Astrocyte (in vitro differentiated cells and primary cell): ENCODE measurements around the gene PROS1. TPM values are rescaled to one million over a fixed set of nuclear protein-coding genes. Genes with fewer than 3 reads are reported as not detected.

Source experiments
- DNase-seq: peaks from one replicate; pipeline ENCODE4 v3.0.0-alpha.2; 2010; ENCODE audit warnings: low read depth
- FAIRE-seq: peaks from 2 replicates; lab custom pipeline; 2011; peaks lifted over from hg19 to GRCh38; lab: Jason Lieb, UNC
- H2AFZ ChIP-seq: 2 replicates; pipeline ENCODE4 v1.6.0; 2012; ENCODE audit warnings: low read depth, low read length, inconsistent platforms
- H3K27ac ChIP-seq: 2 replicates; pipeline ENCODE4 v1.5.1; 2011; ENCODE audit warnings: low read depth, low read length, inconsistent platforms
- H3K27me3 ChIP-seq: 2 replicates; pipeline ENCODE4 v1.6.0; 2011; ENCODE audit warnings: low read length, inconsistent platforms; ENCODE audit not compliant: insufficient read depth
- H3K36me3 ChIP-seq: 2 replicates; pipeline ENCODE4 v1.5.1; 2011; ENCODE audit warnings: low read length, inconsistent platforms; ENCODE audit not compliant: insufficient read depth
- H3K4me1 ChIP-seq: 2 replicates; pipeline ENCODE4 v1.5.1; 2011; ENCODE audit warnings: low read length, inconsistent platforms; ENCODE audit not compliant: insufficient read depth
- H3K4me2 ChIP-seq: 2 replicates; pipeline ENCODE4 v1.6.0; 2012; ENCODE audit warnings: low read length, inconsistent platforms
- H3K4me3 ChIP-seq: 2 replicates; pipeline ENCODE4 v1.5.1; 2011; ENCODE audit warnings: low read depth, mild to moderate bottlenecking, low read length, inconsistent platforms; ENCODE audit not compliant: insufficient read depth
- H3K79me2 ChIP-seq: 2 replicates; pipeline ENCODE4 v1.6.0; 2012; ENCODE audit warnings: mild to moderate bottlenecking, low read length, inconsistent platforms; ENCODE audit not compliant: insufficient read depth
- H3K9ac ChIP-seq: 2 replicates; pipeline ENCODE4 v1.6.0; 2012; ENCODE audit warnings: mild to moderate bottlenecking, low read length, inconsistent platforms
- H3K9me3 ChIP-seq: 2 replicates; pipeline ENCODE4 v1.5.1; 2012; ENCODE audit warnings: low read depth, mild to moderate bottlenecking, low read length, inconsistent platforms; ENCODE audit not compliant: insufficient read depth
- H4K20me1 ChIP-seq: 2 replicates; pipeline ENCODE4 v1.6.0; 2012; ENCODE audit warnings: low read length, inconsistent platforms; ENCODE audit not compliant: insufficient read depth
- H3K27ac Mint-ChIP-seq: one replicate; pipeline ENCODE4 v1.8.0; 2021; ENCODE audit warnings: mild to moderate bottlenecking, mixed read lengths; ENCODE audit not compliant: unreplicated experiment
- H3K27me3 Mint-ChIP-seq: one replicate; pipeline ENCODE4 v1.8.0; 2021; ENCODE audit warnings: low read depth, mixed read lengths; ENCODE audit not compliant: unreplicated experiment
- H3K36me3 Mint-ChIP-seq: one replicate; pipeline ENCODE4 v1.8.0; 2021; ENCODE audit warnings: low read depth, mixed read lengths; ENCODE audit not compliant: unreplicated experiment
- H3K4me1 Mint-ChIP-seq: one replicate; pipeline ENCODE4 v1.8.0; 2021; ENCODE audit warnings: low read depth, mixed read lengths; ENCODE audit not compliant: unreplicated experiment
- H3K4me3 Mint-ChIP-seq: one replicate; pipeline ENCODE4 v1.8.0; 2021; ENCODE audit warnings: mild to moderate bottlenecking, moderate library complexity, mixed read lengths; ENCODE audit not compliant: unreplicated experiment
- H3K9me3 Mint-ChIP-seq: one replicate; pipeline ENCODE4 v1.8.0; 2021; ENCODE audit warnings: mild to moderate bottlenecking, mixed read lengths; ENCODE audit not compliant: unreplicated experiment
- EZH2 ChIP-seq: IDR thresholded peaks from 2 replicates; pipeline ENCODE4 v1.6.1; 2012; ENCODE audit warnings: mild to moderate bottlenecking, low read length, inconsistent platforms; ENCODE audit not compliant: insufficient read depth
- total RNA-seq: library from RNA; stranded (reverse); gene quantifications from 2 replicates; pipeline ENCODE4 v1.2.1, GENCODE V29; 2021
- TF ChIP-seq, protein P1 (sequence below): IDR thresholded peaks from 2 replicates; pipeline ENCODE4 v1.5.1; 2011; ENCODE audit warnings: low read depth, mild to moderate bottlenecking, inconsistent platforms, low read length, moderate library complexity; ENCODE audit not compliant: insufficient read depth

The PROS1 gene
- total RNA-seq, 1 donor from 2014 or later: 13.4 TPM

DNA sequence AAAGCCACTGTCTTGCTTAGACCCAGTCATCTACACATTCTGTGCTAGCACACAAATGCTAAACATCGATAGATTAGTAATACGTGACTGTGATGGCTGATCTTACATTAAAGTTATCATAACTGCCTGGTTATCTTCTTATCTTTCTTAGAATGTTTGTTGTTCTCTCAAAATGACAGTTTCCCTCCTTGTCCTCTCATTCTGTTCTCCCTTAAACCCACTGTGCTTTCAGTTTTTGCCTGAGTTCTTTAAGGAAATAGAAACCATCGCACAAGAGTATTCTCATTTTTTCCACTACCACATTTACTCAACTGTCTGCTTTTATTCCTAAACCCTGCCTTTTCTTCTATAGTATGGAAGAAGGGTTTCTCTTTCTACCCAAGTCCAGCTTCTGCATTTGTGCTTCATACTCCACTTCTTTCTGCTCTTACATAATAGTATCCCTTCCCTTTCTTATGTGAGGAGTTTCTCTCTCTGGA is 37.6 kb upstream of the PROS1 start:
- H3K27ac Mint-ChIP-seq: no peak overlapping the region
- H3K4me1 Mint-ChIP-seq: peaks cover 10% of the 10 kb centered on the region
- FAIRE-seq: no peak
- Histone ChIP-seq H4K20me1 (no peaks in the 10 kb centered on the region), H3K4me3 (no peak overlapping the region), H3K4me2 (no peak overlapping the region), H3K9me3 (no peaks in the 10 kb centered on the region), H3K27ac (no peak overlapping the region), H3K79me2 (no peaks in the 10 kb centered on the region), H3K4me1 (no peaks in the 10 kb centered on the region), H2AFZ (no peak overlapping the region), H3K27me3 (no peaks in the 10 kb centered on the region), H3K36me3 (no peaks in the 10 kb centered on the region), H3K9ac (no peak overlapping the region)
- no peaks in the 10 kb centered on the region for H3K27me3 Mint-ChIP-seq
- no peaks in the 10 kb centered on the region for H3K9me3 Mint-ChIP-seq
- no peak overlapping the region for H3K4me3 Mint-ChIP-seq
- DNase-seq: no peak
- peaks cover 4% of the 10 kb centered on the region for H3K36me3 Mint-ChIP-seq
- no peak for TF ChIP-seq EZH2
- TF ChIP-seq, protein P1, sequence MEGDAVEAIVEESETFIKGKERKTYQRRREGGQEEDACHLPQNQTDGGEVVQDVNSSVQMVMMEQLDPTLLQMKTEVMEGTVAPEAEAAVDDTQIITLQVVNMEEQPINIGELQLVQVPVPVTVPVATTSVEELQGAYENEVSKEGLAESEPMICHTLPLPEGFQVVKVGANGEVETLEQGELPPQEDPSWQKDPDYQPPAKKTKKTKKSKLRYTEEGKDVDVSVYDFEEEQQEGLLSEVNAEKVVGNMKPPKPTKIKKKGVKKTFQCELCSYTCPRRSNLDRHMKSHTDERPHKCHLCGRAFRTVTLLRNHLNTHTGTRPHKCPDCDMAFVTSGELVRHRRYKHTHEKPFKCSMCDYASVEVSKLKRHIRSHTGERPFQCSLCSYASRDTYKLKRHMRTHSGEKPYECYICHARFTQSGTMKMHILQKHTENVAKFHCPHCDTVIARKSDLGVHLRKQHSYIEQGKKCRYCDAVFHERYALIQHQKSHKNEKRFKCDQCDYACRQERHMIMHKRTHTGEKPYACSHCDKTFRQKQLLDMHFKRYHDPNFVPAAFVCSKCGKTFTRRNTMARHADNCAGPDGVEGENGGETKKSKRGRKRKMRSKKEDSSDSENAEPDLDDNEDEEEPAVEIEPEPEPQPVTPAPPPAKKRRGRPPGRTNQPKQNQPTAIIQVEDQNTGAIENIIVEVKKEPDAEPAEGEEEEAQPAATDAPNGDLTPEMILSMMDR: no peak

DNA sequence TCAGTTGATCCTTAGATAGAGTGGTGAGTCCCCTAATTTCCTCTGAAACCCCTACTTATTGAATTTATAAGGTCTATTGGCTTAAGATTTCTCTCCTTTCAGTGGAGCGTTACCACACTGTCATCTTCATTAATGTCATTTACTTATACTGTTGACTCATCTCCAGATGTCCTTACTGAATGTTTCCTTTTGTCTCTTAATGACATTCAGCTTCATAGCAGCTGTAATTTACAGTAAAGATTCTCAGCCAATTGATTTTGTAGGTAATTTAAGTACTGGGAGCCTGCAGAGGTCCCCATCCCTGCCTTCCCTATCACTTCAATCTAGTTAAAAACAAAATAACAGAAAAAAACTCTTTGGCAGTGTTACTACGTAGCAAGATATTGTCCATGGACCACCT is 35.9 kb upstream of the PROS1 start:
- no peak overlapping the region for H3K27ac Mint-ChIP-seq
- no peaks in the 10 kb centered on the region for H3K36me3 ChIP-seq
- no peak overlapping the region for H2AFZ ChIP-seq
- no peaks in the 10 kb centered on the region for H3K9me3 ChIP-seq
- no peak overlapping the region for H3K9ac ChIP-seq
- TF ChIP-seq, protein P1: no peak
- no peak for TF ChIP-seq EZH2
- H3K4me1 ChIP-seq: no peaks in the 10 kb centered on the region
- no peak for DNase-seq
- H3K4me3 ChIP-seq: no peak overlapping the region
- H3K4me2 ChIP-seq: no peak overlapping the region
- H3K27me3 Mint-ChIP-seq: no peaks in the 10 kb centered on the region
- no peak overlapping the region for H3K27ac ChIP-seq
- H3K79me2 ChIP-seq: no peaks in the 10 kb centered on the region
- peaks cover 10% of the 10 kb centered on the region for H3K4me1 Mint-ChIP-seq
- no peak overlapping the region for H3K4me3 Mint-ChIP-seq
- no peaks in the 10 kb centered on the region for H3K9me3 Mint-ChIP-seq
- no peaks in the 10 kb centered on the region for H3K36me3 Mint-ChIP-seq
- no peak for FAIRE-seq
- H3K27me3 ChIP-seq: no peaks in the 10 kb centered on the region
- H4K20me1 ChIP-seq: no peaks in the 10 kb centered on the region

DNA sequence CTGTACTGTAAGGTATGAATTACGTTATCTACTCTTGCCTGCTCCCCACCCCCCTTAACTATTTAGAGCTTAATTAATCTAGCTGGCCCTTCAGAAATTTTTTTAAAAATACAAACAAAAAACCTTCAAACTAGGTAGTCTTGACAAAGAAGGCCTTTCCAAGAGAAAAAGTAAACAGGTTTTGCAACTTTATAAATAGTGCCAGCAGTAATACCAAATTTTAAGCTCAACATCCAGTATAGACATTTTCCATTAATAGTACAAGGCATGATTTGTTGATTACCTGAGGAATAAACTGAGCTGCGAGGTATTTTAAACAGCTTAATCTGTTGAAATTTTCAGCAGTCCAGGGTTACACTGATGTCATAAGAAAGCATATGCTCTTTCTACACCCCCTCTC is 34.6 kb upstream of the PROS1 start:
- Mint-ChIP-seq H3K9me3 (no peaks in the 10 kb centered on the region), H3K36me3 (no peaks in the 10 kb centered on the region), H3K27me3 (no peaks in the 10 kb centered on the region), H3K27ac (no peak overlapping the region), H3K4me3 (no peak overlapping the region), H3K4me1 (peaks cover 10% of the 10 kb centered on the region)
- Histone ChIP-seq H3K4me2 (no peak overlapping the region), H3K9me3 (no peaks in the 10 kb centered on the region), H2AFZ (no peak overlapping the region), H3K27me3 (no peaks in the 10 kb centered on the region), H3K4me3 (no peak overlapping the region), H3K27ac (no peak overlapping the region), H3K4me1 (peaks cover 4% of the 10 kb centered on the region), H3K36me3 (no peaks in the 10 kb centered on the region), H3K9ac (no peak overlapping the region), H4K20me1 (no peaks in the 10 kb centered on the region), H3K79me2 (no peaks in the 10 kb centered on the region)
- no peak for DNase-seq
- TF ChIP-seq, protein P1: no peak
- TF ChIP-seq EZH2: no peak
- no peak for FAIRE-seq
